HG02943 (cell line): Measurements from ENCODE around the gene PTPRM.

Experiments used
- ATAC-seq: cut with Tn5 transposase; IDR thresholded peaks from one replicate; pipeline ENCODE4 v1.9.1; 2021; ENCODE audit warnings: mild to moderate bottlenecking, low read depth, moderate library complexity; ENCODE audit not compliant: unreplicated experiment

The PTPRM gene

GRCh38 chr18:8065284-8065683, 498.2 kb downstream of the PTPRM start:
- no peak for ATAC-seq

- no peak for ATAC-seq
These were observed 498.7 kb downstream of the PTPRM start for GRCh38 chr18:8065773-8066172.

- no peak for ATAC-seq
These were observed 502.6 kb downstream of the PTPRM start for GRCh38 chr18:8069708-8070107.

GRCh38 chr18:8073167-8073566, 506.1 kb downstream of the PTPRM start:
- ATAC-seq = no peak

GRCh38 chr18:8080092-8080491, 513.0 kb downstream of the PTPRM start:
- no peak for ATAC-seq

- ATAC-seq = no peak
These were observed 514.2 kb downstream of the PTPRM start for GRCh38 chr18:8081267-8081666.

- no peak for ATAC-seq
These were observed 514.9 kb downstream of the PTPRM start for GRCh38 chr18:8081872-8082553.

GRCh38 chr18:8084160-8084559, 517.0 kb downstream of the PTPRM start:
- ATAC-seq = no peak

GRCh38 chr18:8088626-8089025, 521.5 kb downstream of the PTPRM start:
- no peak for ATAC-seq

GRCh38 chr18:8091035-8091434, 523.9 kb downstream of the PTPRM start:
- no peak for ATAC-seq

- no peak for ATAC-seq
These were observed 528.9 kb downstream of the PTPRM start for GRCh38 chr18:8095947-8096570.

GRCh38 chr18:8097399-8097798, 530.3 kb downstream of the PTPRM start:
- ATAC-seq = no peak

- no peak for ATAC-seq
These were observed 530.8 kb downstream of the PTPRM start for GRCh38 chr18:8097927-8098326.

- no peak for ATAC-seq
These were observed 539.5 kb downstream of the PTPRM start for GRCh38 chr18:8106603-8107002.

- ATAC-seq = no peak
These were observed 540.3 kb downstream of the PTPRM start for GRCh38 chr18:8107426-8107825.

GRCh38 chr18:8114480-8114879, 547.4 kb downstream of the PTPRM start:
- no peak for ATAC-seq

- no peak for ATAC-seq
These were observed 549.4 kb downstream of the PTPRM start for GRCh38 chr18:8116341-8117005.

GRCh38 chr18:8117006-8117371, 549.9 kb downstream of the PTPRM start:
- ATAC-seq = no peak

- ATAC-seq = no peak
These were observed 554.0 kb downstream of the PTPRM start for GRCh38 chr18:8121101-8121500.

- no peak for ATAC-seq
These were observed 554.9 kb downstream of the PTPRM start for GRCh38 chr18:8121942-8122480.

- ATAC-seq = no peak
These were observed 557.4 kb downstream of the PTPRM start for GRCh38 chr18:8124232-8125146.
